Forelimb muscle (tissue), 1 donor: ENCODE measurements around the gene PDE10A. TPM values are rescaled to one million over a fixed set of nuclear protein-coding genes. Genes with fewer than 3 reads are reported as not detected.

Experiments
- DNase-seq: peaks from one replicate; pipeline ENCODE4 v3.0.0-alpha.2; 2013; ENCODE audit warnings: low read depth
- polyA plus RNA-seq: library from polyadenylated mRNA; unstranded; fragments of 120-200 nt; gene quantifications from one replicate; pipeline ENCODE4 v1.2.1, GENCODE V29; 2013; ENCODE audit not compliant: insufficient read length

PDE10A gene
- polyA plus RNA-seq, 1 donor = 7.6 TPM

DNA sequence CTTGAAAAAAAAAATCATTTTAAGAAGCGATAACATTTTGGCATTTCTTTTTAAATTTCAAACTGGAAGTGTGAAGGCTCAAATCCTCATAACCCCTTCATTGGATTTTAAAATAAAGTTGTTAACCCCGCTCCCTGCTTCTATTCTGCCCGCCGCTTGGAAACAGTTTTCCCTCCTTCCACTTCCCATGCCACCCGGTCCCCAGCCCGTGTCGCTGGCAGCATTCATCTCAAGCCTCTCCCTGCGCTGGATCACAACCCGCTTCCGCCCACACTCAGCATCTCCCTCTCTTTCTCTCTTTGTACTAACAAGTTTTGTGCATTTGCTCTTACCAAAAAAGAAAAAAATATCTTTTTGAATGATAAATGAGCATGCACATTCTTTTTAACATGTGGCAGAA is 15.4 kb upstream of the PDE10A start:
- DNase-seq = no peak

DNA sequence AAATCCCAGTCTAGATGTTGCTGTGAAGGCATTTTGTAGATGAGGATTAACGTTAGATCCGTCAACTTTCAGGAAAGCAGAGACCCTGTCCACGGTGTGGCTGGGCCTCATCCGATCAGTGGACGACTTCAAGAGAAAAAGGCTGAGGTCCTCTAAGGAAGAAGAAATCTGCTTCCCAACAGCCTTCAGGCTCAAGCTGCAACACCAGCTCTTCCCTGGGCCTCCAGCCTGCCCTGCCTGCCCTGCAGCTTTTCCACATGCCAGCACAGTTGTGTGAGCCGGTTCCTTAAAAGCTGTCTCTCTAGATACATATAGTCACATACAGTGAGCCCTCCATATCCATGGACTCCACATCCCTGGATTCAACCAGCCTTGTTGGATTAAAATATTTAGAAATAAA is 14.1 kb upstream of the PDE10A start:
- DNase-seq = no peak

DNA sequence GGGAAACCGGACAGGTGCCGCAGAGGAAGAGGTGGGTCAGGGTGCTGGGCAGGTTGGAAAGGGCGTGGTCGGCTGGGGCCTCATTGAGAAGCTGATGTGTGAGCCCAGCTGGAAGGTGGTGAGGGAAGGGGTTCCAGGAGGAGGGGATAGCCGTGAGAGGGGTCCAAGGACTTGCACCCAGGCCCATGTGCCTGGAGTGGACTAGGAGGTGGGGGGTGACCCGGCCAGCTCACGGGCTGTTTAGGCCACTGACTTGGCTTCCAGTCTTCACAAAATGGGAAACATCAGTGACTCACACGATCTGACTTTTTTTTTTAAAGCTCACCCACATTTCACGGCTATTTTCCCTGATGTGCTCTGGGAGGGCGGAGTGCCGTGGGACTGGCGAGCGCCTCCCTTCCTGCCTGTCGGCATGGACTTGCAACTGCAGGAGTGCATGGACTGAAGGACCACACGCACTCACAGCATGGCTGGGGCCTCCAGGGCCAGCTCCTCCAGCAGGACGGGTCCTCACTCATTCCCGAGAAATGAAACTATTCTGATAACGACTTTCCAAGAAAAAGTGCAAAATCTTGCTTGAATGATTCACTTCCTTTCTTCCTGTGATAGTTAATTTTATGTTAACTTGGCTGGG is 13.5 kb upstream of the PDE10A start:
- no peak for DNase-seq

DNA sequence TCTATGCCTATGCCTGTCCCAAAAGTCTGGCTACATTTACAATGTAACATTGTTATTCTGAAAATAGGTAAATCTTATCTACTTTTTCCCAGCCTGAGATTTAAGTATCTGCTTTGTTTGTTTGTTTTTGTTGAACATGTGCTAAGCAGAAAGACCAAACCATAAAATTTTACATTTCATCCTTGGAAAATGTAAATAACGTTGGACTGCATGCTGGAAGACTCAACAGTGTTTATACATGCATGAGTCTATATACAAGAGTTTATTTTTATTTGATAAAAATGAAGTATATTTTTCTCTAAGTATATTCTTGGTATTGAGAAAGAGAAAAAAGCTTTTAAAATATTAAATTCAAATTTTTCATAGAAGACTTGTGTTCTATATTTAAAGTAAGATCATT is 12.1 kb upstream of the PDE10A start:
- no peak for DNase-seq

DNA sequence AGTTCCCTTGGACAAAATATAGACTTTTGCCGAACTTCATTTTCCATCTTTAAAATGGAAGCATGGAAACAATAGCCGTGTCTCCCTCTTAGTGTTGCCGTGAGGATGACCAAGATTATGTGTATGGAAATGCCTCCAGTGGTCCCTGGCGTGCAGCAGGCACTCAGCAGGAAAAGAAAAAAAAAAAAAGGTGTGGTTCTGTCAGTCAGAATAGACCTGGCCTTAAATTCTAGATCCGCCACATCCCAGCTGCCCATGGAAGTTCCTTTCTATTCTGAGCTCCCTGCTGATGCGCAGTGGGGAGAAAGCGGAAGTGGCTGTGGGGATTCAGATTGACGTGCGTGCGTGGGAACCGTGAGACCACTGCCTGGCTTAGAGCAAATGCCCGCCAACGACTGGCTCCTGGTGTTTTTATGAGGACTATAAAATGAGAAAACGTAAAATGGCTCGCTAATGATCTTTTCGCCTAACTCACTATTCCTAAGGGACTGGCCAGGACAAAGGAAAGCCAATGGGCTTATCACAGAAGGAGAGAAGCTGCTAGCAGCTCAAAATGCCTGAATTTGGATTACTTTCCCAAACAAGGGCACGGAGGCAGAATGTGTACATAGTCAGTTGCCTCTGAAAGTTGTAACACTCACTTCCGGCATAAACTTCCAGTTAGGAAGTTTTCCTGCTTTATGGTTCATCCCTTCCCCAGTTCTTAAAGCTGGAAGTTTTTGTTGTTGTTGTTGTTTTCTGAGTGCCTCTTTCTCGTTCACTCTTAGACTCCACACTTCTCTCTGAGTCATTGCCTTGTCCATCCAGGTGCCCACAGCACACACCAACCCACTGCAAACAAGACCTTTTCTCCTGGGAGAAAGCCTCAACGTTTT is 11.4 kb upstream of the PDE10A start:
- DNase-seq = no peak

DNA sequence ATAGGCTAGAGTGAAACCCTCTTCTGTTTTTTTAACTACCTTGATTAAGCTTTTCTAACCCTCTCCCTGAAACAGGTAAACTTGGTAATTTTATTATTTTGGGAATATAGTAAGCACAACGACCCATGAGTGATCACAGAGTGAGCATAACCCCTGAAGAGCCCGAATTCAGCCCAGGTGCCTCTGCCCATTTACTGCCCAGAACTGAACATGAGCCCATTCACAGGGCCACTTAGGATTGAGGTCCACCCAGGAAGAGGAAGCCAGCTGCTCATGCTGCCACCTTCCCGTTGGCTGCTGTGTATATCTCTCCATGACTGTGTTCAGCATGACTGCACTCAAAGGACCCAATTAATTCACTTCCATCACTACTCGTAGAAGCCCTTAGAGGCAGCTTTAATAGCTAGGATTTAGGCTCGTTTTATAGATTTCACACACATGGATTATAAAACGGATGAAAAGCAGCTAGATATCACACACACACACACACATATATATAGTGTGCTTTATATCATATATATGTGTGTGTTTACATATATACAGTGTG is 8.3 kb upstream of the PDE10A start:
- no peak for DNase-seq

DNA sequence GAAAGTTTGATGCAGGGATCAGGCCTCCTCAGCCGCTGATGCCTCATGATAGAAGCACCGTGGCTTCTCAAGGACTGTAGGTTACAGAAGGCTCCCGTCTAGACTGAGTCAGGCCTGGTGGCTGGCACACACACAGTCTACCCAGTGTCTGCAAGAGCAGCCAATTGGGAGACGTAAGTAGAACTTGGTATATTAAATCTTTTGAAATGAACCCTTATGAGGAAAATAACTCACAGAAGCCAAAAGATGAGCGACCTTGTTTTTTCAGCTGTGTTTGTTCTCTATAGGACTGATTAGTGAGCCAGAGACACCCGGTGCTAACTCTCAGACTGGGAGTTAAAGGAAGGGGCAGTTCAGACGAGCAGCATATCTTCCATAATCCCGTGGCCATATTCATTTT is 5.9 kb upstream of the PDE10A start:
- DNase-seq = no peak

DNA sequence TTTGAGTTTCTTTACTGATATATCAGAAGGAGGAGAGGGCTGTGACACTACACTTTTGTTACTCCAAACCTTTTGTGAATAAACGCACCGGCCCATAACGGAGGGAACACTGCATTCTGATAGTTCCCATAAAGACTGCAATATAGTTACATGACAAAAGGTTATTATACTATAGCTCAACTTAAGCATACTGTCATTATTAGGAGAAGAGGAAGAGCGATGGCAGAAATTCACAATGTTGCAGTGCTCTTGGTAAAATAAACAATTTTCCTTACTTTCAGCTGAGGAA is 2.3 kb upstream of the PDE10A start:
- DNase-seq = no peak

DNA sequence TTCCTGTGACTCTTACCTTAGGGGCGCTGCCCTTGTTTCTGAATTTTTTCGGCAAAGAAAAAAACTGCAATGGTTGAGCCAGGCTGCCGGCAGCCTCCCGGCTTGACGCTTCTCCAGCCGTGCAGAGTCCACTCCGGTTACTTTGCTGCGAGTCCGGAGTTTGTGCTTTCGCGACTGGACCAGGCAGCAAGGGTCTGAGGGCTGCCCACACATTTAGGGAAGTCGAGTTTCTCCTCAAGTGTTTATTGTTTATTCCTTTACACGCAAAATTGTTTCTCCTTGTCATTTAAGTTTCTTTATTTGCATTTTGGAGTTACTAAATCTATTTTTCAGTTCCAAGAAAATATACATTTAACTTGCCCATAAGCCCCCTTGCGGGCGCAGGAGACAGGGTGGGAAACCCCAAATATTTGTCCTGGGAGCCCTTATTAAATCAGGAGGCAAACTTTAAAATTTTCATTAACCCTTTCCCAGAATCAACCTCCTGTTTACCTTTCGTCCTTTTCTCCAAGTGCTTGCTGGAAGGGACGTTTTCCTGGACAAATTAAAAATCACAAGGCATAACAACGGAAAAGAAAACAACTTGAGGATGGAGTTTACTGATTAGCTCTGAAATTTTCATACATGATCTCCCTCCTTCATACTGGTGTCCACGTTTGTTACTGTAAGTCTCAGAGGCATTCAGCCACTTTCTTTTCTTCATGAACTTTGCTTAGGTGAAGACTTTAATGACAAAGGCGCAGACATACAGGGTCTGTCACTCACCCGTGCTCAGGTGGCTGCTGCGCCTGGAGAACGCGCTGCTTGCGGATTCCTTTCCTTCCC is 1.7 kb upstream of the PDE10A start:
- DNase-seq = no peak

DNA sequence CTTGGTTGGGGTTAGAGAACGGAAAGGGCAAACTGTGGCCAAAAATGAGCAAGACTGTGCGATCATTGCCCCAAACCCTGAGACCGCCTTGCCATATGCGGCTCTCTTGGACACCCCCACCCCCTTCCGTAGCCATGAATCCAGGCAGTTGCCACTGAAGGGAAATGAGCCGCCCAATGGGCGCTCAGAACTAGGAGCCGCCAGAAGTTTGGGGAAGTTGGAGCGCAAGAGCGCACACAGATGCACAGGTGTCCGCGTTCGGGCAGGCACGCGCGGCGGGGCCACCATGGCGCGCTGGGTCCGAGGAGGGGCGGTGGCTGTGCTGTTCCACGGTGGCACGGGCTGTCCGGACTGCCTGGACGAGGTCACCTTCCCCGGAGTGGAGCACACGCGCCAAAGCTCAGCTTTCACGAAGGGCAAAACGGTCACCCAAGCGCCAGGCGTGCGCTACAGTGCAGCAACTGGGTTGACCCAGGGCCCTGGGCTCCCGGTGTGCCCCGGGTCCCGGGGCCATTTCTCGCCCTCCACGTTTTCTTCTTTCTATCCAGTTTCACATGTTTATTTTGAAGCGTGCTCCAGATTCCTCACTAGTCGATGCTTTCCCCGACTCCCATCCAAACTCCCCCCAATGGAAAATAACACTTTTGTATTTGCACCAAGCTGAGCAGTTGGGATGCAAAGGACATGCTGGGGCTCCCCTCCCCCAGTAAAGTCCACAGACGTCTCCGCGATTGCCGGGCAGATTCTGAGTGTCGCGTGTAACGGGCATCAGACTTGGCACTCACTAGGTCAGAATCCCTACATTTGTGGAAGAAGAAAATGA is 906 bp upstream of the PDE10A start:
- no peak for DNase-seq

DNA sequence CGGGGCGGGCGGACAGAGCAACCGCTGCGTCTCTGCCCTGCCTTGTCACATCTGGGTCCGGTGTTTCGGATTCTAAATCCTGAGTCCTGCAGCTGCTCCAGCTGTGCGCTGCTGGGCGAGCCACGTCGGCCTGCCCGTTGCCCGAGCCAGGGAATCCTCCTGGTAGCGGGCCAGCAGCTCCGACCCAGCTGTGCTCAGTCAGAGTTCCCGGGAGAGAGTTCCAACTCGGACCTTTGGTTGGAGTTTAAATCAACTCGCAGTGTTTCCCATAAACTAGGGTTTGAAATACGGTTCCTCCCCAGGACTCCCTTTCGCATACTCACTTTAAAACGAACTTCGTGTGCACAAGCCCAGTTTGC is 315 bp upstream of the PDE10A start:
- no peak for DNase-seq

DNA sequence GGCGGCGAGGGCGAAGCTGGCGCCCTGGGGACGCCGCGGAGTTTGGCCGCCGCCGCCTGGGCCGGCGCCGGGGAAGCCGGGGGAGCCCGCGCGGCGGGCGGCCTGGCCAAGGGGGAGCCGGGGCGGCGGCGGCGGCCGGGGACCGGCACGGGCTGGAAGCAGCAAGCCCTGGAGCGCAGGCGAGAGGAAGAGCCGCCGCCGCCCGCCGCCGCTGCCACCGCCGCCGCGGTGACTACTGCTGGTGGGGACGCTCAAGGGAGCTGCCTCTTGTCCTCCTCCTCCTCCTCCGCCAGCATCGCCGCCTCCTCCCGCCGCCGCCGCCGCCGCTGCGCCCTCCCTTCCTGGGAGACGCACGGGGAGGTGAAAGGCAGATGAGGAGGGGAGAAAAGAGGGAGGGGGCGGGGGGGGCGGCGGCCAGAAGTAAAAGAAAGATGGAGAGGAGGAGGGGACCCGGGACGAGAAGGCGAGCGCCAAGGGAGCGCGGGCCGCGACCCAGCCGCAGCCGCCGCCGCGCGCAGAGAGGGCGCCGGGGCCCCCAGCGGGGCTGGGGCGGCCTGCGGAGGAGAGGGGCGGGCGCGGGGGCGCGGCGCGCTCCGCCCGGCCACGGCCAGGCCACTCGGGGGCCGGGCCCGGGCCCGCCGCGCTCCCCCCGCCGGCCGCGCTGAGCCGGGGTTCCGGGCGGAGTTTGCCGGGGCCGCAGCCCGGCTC is 846 bp downstream of the PDE10A start:
- no peak for DNase-seq

DNA sequence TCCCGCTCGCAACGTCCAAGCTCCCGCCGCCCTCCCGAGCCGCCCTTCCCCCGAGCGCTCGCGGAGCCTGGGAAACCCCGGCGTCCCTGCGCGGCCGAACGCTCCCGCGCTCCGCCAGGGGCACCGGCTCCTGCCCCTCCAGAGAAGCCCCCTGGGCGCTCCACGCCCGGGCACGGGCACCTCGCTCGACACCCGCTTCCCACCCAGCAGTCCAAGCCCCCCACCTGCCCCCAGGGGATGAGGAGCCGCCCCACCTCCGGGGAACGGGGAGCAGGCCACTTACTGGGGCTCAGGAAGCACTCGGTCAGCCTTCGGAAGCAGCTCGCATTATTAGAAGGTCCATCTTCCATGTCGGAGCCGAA is 1.4 kb downstream of the PDE10A start:
- DNase-seq = no peak

DNA sequence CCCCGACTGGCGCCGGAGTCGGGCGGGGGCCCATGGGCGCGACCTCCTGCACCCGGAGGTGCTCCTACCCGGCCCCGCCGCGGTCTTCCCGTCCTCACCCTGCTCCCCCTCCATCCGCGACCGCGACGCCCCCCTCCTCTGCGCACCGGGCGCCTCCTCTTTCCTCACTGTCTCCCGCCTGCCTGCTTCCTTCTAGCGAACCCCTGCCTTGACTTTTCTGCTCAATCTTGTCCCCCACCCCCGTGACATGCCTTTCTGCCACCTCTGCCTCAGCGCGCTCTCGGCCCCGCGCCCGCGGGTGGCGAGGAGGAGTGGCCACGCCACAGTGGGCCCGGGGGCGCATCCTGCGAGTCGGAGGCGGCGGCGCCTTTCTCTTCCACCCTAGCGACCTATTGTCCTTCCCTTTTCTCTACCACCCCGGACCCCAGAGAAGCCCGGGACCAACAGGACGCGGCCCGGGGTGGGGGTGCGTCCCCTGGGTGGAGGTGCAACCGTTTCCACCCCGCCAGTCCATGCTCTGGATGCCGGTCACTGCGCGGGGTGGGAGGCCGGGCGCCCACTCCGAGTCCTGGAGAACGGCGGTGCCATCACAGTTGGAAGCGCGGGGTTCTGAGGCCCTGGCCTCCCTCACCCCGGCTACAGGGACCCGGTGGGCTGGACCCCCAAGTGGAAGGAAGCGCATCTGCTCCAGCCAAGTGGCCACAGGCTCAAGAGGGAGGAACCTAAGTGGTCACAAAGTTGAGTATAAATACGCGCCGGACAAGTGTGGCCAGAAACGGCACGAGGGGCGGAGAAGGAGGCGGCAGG is 2.0 kb downstream of the PDE10A start:
- no peak for DNase-seq

DNA sequence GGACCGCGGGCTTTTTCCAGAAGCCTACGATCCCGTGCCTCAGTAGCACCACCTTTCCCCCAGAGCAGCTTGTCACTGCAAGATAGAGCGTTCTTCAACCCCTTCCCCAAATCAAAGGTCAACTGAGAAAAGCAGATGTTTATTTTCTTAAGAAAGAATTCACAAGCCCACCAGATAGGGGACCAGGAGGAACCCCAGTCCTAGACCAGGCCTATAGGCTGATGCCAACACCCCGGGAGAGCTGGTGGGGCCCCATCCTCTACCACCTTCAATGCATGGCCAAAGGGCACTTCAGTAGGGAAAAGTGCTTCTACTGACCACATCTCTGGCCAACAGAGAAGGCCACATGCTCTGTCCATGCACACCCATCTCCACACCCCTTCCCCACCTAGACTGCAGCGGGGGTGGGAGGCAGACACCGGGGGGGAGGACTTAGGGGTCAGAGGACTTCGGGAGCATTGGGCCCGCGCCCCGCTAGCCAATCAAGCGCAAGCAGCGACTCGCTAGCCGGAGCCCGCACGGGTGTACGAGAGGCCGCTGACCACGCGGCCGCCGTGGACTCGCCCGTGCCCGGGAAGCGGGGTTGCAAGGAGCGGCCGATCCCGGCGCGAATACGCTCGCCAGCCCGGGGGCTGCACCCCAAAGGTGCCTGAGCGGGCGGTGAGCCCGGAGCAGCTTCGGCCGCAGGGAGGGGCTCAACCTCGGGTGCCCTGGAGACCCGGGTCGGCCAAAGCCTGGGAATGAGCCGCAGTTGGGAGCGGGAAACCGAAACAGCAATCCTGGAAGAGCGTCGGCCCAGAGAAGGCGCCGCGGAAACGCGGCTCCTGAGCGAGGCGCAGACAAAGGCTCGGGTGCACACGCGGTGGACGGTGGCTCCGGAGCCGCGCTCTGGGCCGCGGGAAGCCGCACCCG is 2.8 kb downstream of the PDE10A start:
- DNase-seq = no peak

DNA sequence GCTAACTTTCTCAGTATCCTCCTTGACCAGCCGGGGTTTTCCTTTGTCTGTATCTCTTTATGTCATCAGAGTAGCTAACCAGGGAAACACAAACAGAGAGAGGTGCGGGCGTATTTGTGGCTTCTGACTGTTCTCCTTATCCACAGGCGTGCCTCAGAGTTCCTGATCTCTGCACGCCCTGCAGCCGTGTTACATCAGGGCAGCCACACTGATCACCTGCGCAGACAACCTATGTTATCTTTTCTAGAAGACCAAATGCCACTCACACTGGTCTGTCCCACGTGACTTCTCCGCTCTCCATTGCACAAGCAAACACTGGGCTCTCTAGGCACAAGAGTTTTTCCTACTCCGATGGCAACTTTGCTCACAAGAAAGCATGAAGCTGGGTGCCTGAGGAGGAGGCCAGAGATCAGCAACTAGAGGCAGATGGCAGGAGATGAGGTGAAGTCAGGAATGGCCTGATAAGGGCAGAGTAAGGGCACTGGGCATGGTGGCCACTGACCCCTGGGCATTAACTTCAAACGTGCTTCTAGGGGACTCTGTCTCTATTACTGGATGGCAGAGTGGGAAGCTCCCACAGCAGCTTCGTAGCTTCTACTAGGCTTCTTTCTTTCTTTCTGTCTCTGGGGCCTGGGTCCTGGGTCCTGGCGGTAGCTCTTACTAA is 4.5 kb downstream of the PDE10A start:
- no peak for DNase-seq

DNA sequence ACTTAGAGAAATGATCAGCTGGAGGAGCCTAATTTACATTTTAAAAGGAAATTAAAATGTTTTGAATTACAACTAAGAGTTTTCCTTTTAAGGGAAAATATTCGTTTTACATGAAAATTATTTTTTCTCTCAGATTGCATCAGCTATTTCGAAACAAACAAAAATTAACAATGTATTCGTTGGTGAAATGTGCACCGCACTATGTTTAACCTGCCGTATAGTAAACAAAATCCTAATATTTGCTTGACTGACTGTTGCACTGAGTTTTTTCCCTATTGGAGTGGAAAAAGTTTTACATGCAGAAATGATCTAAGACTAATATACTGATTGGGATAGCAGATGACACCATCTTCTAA is 5.7 kb downstream of the PDE10A start:
- DNase-seq = no peak

DNA sequence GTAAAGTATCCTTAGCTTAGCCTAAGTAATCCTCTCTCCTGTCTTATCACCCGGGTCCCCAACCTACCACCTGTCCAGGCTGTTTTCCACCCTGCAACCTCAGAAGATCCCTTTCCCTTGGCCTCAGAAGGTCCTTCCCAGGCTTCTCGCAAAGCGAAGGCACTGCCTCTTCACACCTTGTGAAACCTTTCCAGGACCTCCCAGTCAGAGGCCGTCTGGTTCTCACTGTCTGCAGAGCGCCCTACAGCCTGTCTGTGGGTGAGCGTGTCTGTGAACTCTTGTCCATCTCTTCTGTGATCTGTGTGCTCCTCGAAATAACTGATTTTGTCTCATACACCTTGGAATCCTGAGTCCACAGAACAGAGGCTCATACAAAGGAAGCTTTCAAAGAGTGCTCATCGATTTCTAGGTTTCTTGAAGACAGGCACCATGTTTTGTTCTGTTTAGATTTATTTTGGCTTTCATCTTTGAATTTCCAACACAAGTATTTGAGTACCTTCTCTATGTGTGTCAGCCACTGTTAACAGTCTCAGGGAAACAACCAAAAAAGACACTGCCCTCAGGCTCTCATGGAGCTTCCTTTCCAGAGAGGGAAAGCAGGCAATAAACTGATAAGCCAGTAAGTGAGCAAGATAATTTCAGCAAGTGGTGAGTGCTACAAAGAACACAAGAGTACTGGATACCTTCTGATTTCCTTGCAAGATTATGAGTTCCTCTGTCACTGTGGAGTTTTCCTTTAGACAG is 6.3 kb downstream of the PDE10A start:
- DNase-seq = no peak
